GM12874 (cell line): Measurements from ENCODE around the gene CNGA3.

ENCODE experiments used
- TF ChIP-seq, protein P1 (sequence below): IDR thresholded peaks from 2 replicates; pipeline ENCODE4 v1.5.1; 2011; ENCODE audit warnings: low read depth, mild to moderate bottlenecking, control low read depth, low read length, moderate library complexity; ENCODE audit not compliant: insufficient read depth

Gene CNGA3

GRCh38 chr2:98408155-98408554 is 61.9 kb downstream of the CNGA3 start:
- TF ChIP-seq, protein P1, sequence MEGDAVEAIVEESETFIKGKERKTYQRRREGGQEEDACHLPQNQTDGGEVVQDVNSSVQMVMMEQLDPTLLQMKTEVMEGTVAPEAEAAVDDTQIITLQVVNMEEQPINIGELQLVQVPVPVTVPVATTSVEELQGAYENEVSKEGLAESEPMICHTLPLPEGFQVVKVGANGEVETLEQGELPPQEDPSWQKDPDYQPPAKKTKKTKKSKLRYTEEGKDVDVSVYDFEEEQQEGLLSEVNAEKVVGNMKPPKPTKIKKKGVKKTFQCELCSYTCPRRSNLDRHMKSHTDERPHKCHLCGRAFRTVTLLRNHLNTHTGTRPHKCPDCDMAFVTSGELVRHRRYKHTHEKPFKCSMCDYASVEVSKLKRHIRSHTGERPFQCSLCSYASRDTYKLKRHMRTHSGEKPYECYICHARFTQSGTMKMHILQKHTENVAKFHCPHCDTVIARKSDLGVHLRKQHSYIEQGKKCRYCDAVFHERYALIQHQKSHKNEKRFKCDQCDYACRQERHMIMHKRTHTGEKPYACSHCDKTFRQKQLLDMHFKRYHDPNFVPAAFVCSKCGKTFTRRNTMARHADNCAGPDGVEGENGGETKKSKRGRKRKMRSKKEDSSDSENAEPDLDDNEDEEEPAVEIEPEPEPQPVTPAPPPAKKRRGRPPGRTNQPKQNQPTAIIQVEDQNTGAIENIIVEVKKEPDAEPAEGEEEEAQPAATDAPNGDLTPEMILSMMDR = no peak

GRCh38 chr2:98412751-98413458 is 66.6 kb downstream of the CNGA3 start:
- TF ChIP-seq, protein P1 = peak; percentile 60

DNA sequence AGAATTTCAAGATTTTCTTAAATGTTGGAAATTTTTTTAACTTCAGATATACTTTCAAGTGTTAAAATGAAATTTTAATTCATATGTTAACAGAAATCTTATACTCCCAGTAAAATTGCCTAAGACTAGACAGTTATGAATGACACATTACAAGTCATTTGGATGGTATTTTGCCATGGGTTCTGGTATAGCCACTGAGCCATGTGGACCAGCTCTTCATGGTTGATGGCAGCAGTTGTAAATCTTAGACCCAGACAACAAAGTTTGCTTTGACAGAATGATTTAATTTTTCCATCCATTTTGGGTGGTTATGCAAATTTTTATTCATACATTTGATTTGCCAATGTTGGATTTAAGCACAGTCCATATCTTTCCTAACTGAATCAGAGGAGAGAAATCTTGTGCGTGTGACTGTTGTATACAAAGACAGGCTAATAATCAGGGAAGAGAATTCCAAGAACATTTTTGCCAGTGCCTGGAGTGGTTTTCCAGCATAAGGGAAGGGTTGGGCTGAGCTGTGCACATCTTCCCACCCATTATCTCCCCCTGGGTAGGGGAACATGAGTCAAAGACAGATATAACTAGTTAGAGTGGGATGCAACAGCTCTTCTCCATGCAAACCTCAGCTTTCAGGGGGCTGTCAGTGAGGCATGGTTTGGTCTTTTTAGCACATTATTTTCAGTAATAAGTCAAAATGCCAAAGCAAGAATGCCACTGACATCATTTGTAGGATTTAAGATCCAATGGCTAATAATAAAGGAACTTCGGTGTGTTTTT is 70.3 kb downstream of the CNGA3 start:
- TF ChIP-seq, protein P1 = no peak

DNA sequence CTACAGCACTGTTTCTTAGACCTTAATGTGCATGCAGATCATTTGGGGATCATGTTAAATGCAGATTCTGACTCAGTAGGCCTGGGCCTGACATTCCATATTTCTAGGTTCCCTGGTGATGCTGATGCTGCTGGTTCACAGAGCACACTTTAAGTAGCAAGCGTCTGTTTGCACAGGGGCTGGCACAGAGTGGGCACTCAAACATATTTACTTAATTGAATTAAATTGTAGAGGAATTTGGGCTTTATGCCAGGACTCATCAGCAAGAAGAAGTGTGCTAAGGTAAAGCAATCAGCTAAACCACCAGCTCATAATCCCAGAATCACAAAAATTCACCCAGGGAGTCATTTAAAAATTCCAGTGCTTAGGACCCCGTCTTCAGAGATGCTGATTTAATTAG is 73.3 kb downstream of the CNGA3 start:
- TF ChIP-seq, protein P1 = no peak

GRCh38 chr2:98419977-98420725 is 73.9 kb downstream of the CNGA3 start:
- TF ChIP-seq, protein P1 = no peak

- TF ChIP-seq, protein P1 = no peak
Observed at GRCh38 chr2:98422449-98422848, 76.2 kb downstream of the CNGA3 start.

GRCh38 chr2:98426771-98427170 is 80.5 kb downstream of the CNGA3 start:
- TF ChIP-seq, protein P1 = no peak
